B cell (primary cell): Measurements from ENCODE around the gene SKA3. TPM values are rescaled to one million over a fixed set of nuclear protein-coding genes. Genes with fewer than 3 reads are reported as not detected.

Experiments
- ATAC-seq: fragments of 200-7000 bp; cut with Tn5 transposase; one replicate; pipeline ENCODE4 v1.10.0; 2021; ENCODE audit warnings: low read depth, mild to moderate bottlenecking, moderate number of reproducible peaks, moderate library complexity
- CTCF ChIA-PET: fragments of 350-600 bp; sonication (Branson Sonifier 250); formaldehyde crosslinking; loops from one replicate; lab custom pipeline; 2021; ENCODE audit warnings: antibody characterized with exemption, inconsistent platforms; lab: Charles Lee
- POLR2A ChIA-PET: fragments of 350-600 bp; sonication (Branson Sonifier 250); formaldehyde crosslinking; loops from one replicate; lab custom pipeline; 2021; ENCODE audit warnings: antibody characterized with exemption; lab: Charles Lee
- DNase-seq: peaks from one replicate; pipeline ENCODE4 v3.0.0; 2013
- H2AFZ ChIP-seq: 2 replicates; pipeline ENCODE4 v1.6.1; 2012; ENCODE audit warnings: mild to moderate bottlenecking, low read depth, low read length; ENCODE audit not compliant: insufficient read depth, poor library complexity, severe bottlenecking
- H3K27ac ChIP-seq, 2 donors: 1 replicate in 1 of 2; 2 replicates in 1 of 2; pipeline ENCODE4 v1.5.1; 2012 to 2013; ENCODE audit warnings: low read length in 2 of 2, mild to moderate bottlenecking in 2 of 2, moderate library complexity in 1 of 2
- H3K27me3 ChIP-seq, 4 experiments: fragments of 200-600 bp in 1 of 4; sonication (generic) in 1 of 4; replicated peaks in 1 of 4; 1 replicate in 2 of 4; 2 replicates in 2 of 4; pipeline versions ENCODE4 v1.6.1 to v1.7.0; 2013 to 2016; ENCODE audit warnings: low read length in 3 of 4, mild to moderate bottlenecking in 2 of 4, mixed read lengths in 1 of 4, moderate library complexity in 1 of 4; ENCODE audit not compliant: insufficient read depth in 4 of 4, control insufficient read depth in 3 of 4; ENCODE audit errors: control extremely low read depth in 1 of 4
- H3K36me3 ChIP-seq, 2 experiments: replicated peaks in 1 of 2; 1 replicate in 1 of 2; 2 replicates in 1 of 2; pipeline versions ENCODE4 v1.6.1 to v1.7.1; 2013; ENCODE audit warnings: low read length in 1 of 2; ENCODE audit not compliant: insufficient read depth in 2 of 2, control insufficient read depth in 1 of 2; ENCODE audit errors: control extremely low read depth in 1 of 2, extremely low read depth in 1 of 2
- H3K4me1 ChIP-seq, 2 donors: fragments of 200-600 bp in 1 of 2; sonication (generic) in 1 of 2; 1 replicate in 1 of 2; 2 replicates in 1 of 2; pipeline versions ENCODE4 v1.5.1 to v1.6.1; 2013 to 2017; ENCODE audit warnings: low read length in 2 of 2; ENCODE audit not compliant: control insufficient read depth in 2 of 2, insufficient read depth in 2 of 2
- H3K4me2 ChIP-seq: replicated peaks from 2 replicates; pipeline ENCODE3; 2012; ENCODE audit warnings: mild to moderate bottlenecking, low read depth, low read length; ENCODE audit not compliant: poor library complexity, severe bottlenecking
- H3K4me3 ChIP-seq, 5 experiments: fragments of 200-600 bp in 1 of 5; sonication (generic) in 1 of 5; 1 replicate in 3 of 5; 2 replicates in 2 of 5; pipeline versions ENCODE4 v1.5.1 to v1.7.0; 2011 to 2016; ENCODE audit warnings: low read length in 4 of 5, mild to moderate bottlenecking in 4 of 5, low read depth in 2 of 5, control low read depth in 1 of 5, moderate library complexity in 1 of 5; ENCODE audit not compliant: insufficient read depth in 1 of 5; ENCODE audit errors: control extremely low read depth in 1 of 5, extremely low read depth in 1 of 5
- H3K79me2 ChIP-seq: fragments of 200-600 bp; sonication (generic); one replicate; pipeline ENCODE4 v1.6.0; 2016; ENCODE audit warnings: low read length; ENCODE audit not compliant: control insufficient read depth, insufficient read depth
- H3K9ac ChIP-seq: fragments of 200-600 bp; sonication (generic); 2 replicates; pipeline ENCODE4 v1.6.1; 2017; ENCODE audit warnings: mild to moderate bottlenecking, low read length, moderate library complexity
- H3K9me3 ChIP-seq, 3 donors: one replicate each; pipeline versions ENCODE4 v1.6.1 to v1.7.1; 2013; ENCODE audit warnings: low read length in 2 of 3; ENCODE audit not compliant: control insufficient read depth in 2 of 3, insufficient read depth in 1 of 3; ENCODE audit errors: control extremely low read depth in 1 of 3
- H4K20me1 ChIP-seq: 2 replicates; pipeline ENCODE4 v1.6.0; 2012; ENCODE audit warnings: mild to moderate bottlenecking, low read length; ENCODE audit not compliant: insufficient read depth, control insufficient read depth, poor library complexity, severe bottlenecking
- H3K27ac Mint-ChIP-seq: one replicate; pipeline ENCODE4 v1.8.0; 2021; ENCODE audit warnings: mixed read lengths
- H3K27me3 Mint-ChIP-seq: one replicate; pipeline ENCODE4 v1.8.0; 2021; ENCODE audit warnings: mixed read lengths
- H3K4me1 Mint-ChIP-seq: one replicate; pipeline ENCODE4 v1.8.0; 2021; ENCODE audit warnings: mixed read lengths
- H3K4me3 Mint-ChIP-seq: one replicate; pipeline ENCODE4 v1.8.0; 2021; ENCODE audit warnings: mixed read lengths
- H3K9me3 Mint-ChIP-seq: one replicate; pipeline ENCODE4 v1.8.0; 2022; ENCODE audit warnings: mixed read lengths; ENCODE audit not compliant: insufficient read depth
- CTCF ChIP-seq: fragments of 200-600 bp; IDR thresholded peaks from one replicate; pipeline ENCODE4 v1.8.0; 2022; ENCODE audit warnings: antibody characterized with exemption, mild to moderate bottlenecking
- EZH2 ChIP-seq: IDR thresholded peaks from 2 replicates; pipeline ENCODE4 v1.6.1; 2012; ENCODE audit warnings: borderline replicate concordance, low read depth, mild to moderate bottlenecking, moderate library complexity, low read length; ENCODE audit not compliant: insufficient read depth, poor library complexity, severe bottlenecking
- WGBS: methylation state at CpG from one replicate; pipeline ENCODE4 v1.1.5; 2013; ENCODE audit warnings: missing lambda C conversion rate; ENCODE audit not compliant: insufficient coverage; 5-methylcytosine and 5-hydroxymethylcytosine counted together
- intact Hi-C: fragments of 100-400 bp; cut with micrococcal nuclease; formaldehyde crosslinking; loops from one replicate; pipeline ENCODE4 v1.10.0; 2022
- polyA plus RNA-seq: library from polyadenylated mRNA; depleted of rRNA; stranded (reverse); fragments of >200 nt; gene quantifications from 2 replicates; pipeline ENCODE4 v1.2.3, GENCODE V29; 2012
- total RNA-seq, 2 donors: library from RNA; stranded (reverse); fragments of 120-200 nt in 1 of 2; gene quantifications; 1 replicate in 1 of 2; 2 replicates in 1 of 2; pipeline versions ENCODE4 v1.2.3 to v1.2.4, GENCODE V29; 2013 to 2022

Gene SKA3
- total and polyA plus RNA-seq, 2 donors (not counting 1 experiment from before 2014, with no cell fraction given): 0.07 to 0.20 TPM

- intact Hi-C loops: no loop called here
- Histone ChIP-seq H3K9ac (no peak overlapping the region), H3K4me2 (no peak overlapping the region), H3K36me3 (peaks cover 10 to 39% of the 10 kb centered on the region in 2 experiments), H3K27ac (no peak overlapping the region), H3K4me1 (peaks cover 0 to 2% of the 10 kb centered on the region in 2 donors), H3K9me3 (no peaks in the 10 kb centered on the region), H2AFZ (no peak overlapping the region), H4K20me1 (peaks cover 36% of the 10 kb centered on the region), H3K4me3 (no peak overlapping the region), H3K79me2 (peaks cover 24% of the 10 kb centered on the region), H3K27me3 (no peaks in the 10 kb centered on the region)
- Mint-ChIP-seq H3K27me3 (no peaks in the 10 kb centered on the region), H3K4me1 (peaks cover 5% of the 10 kb centered on the region), H3K9me3 (no peaks in the 10 kb centered on the region), H3K4me3 (no peak overlapping the region), H3K27ac (no peak overlapping the region)
- ChIA-PET CTCF (interaction anchor here (0.6 kb wide), 1 partner anchor 808 kb away, joined by 3 read pairs; no protein-coding TSS in a partner anchor), POLR2A (no interaction called here)
- no peak for ATAC-seq
- DNase-seq: no peak
- 100% methylated on average over 3 of the region's 5 CpGs for WGBS
- no peak for TF ChIP-seq CTCF
- TF ChIP-seq EZH2: no peak
These were observed 27.6 kb downstream of the SKA3 start for GRCh38 chr13:21148557-21149258.

GRCh38 chr13:21147827-21148226, 28.5 kb downstream of the SKA3 start:
- H2AFZ ChIP-seq: no peak overlapping the region
- ATAC-seq (no peak), DNase-seq (no peak)
- no peaks in the 10 kb centered on the region for H3K9me3 ChIP-seq
- Mint-ChIP-seq H3K27ac (no peak overlapping the region), H3K9me3 (no peaks in the 10 kb centered on the region), H3K4me3 (no peak overlapping the region), H3K27me3 (no peaks in the 10 kb centered on the region), H3K4me1 (peaks cover 13% of the 10 kb centered on the region)
- no peak overlapping the region for H3K4me2 ChIP-seq
- intact Hi-C loops: no loop called here
- POLR2A ChIA-PET: no interaction called here
- WGBS: 92% methylated on average over 3 of the region's 4 CpGs
- peaks cover 32% of the 10 kb centered on the region for H3K79me2 ChIP-seq
- no peaks in the 10 kb centered on the region for H3K27me3 ChIP-seq
- no peak overlapping the region for H3K4me3 ChIP-seq
- no peak for TF ChIP-seq CTCF
- no peak for TF ChIP-seq EZH2
- peaks cover 44% of the 10 kb centered on the region for H4K20me1 ChIP-seq
- H3K36me3 ChIP-seq: peaks cover 15 to 48% of the 10 kb centered on the region in 2 experiments
- H3K9ac ChIP-seq: no peak overlapping the region
- peaks cover 6 to 9% of the 10 kb centered on the region in 2 donors for H3K4me1 ChIP-seq
- H3K27ac ChIP-seq: no peak overlapping the region
- CTCF ChIA-PET: no interaction called here
